HepG2 (cell line): ENCODE results near the gene CCDC177. TPM values are rescaled to one million over a fixed set of nuclear protein-coding genes. Genes with fewer than 3 reads are reported as not detected.

Experiments
- ATAC-seq: fragments of 200-7000 bp; cut with Tn5 transposase; 3 replicates; pipeline ENCODE4 v1.9.1; 2020; ENCODE audit warnings: mild to moderate bottlenecking, moderate library complexity
- BruUV-seq: library from RNA; stranded (reverse); fragments of 400-500 nt; replicated peaks from 2 replicates; lab custom pipeline; 2021; lab: Mats Ljungman, UMichigan
- CTCF ChIA-PET: fragments of 300-600 bp; formaldehyde crosslinking; extraction: SDS; loops from one replicate; lab custom pipeline; 2021; ENCODE audit warnings: low total read pairs, inconsistent platforms, low intra/inter-chr PET ratio; lab: Yijun Ruan, JAX
- POLR2A ChIA-PET: fragments of 350-600 bp; sonication (Branson Sonifier 250); formaldehyde crosslinking; loops from one replicate; lab custom pipeline; 2020; ENCODE audit warnings: antibody characterized with exemption, inconsistent platforms; lab: Yijun Ruan, JAX
- DNase-seq: peaks from one replicate; pipeline ENCODE4 v3.0.0-alpha.2; 2015; ENCODE audit warnings: low spot score
- FAIRE-seq: peaks from 3 replicates; lab custom pipeline; 2011; peaks lifted over from hg19 to GRCh38; lab: Jason Lieb, UNC
- H2AFZ ChIP-seq: one replicate; pipeline ENCODE4 v1.6.1; 2011; ENCODE audit warnings: low read length, inconsistent platforms
- H3K27ac ChIP-seq: fragments of 300-600 bp; 3 replicates; pipeline ENCODE4 v1.8.0; 2011; ENCODE audit warnings: mixed run types, mild to moderate bottlenecking, mixed read lengths, low read length, inconsistent platforms; ENCODE audit not compliant: insufficient read depth; ENCODE audit errors: extremely low read length
- H3K27me3 ChIP-seq, 2 experiments: fragments of 200-600 bp in 1 of 2; 2 replicates in 1 of 2; 3 replicates in 1 of 2; pipeline versions ENCODE4 v1.6.0 to v1.8.0; 2011; ENCODE audit warnings: low read length in 2 of 2, mild to moderate bottlenecking in 2 of 2, moderate library complexity in 2 of 2, inconsistent platforms in 1 of 2; ENCODE audit not compliant: insufficient read depth in 2 of 2, control insufficient read depth in 1 of 2
- H3K36me3 ChIP-seq, 2 experiments: fragments of 200-600 bp in 1 of 2; replicated peaks in 1 of 2; 2 replicates in 1 of 2; 3 replicates in 1 of 2; pipeline versions ENCODE4 v1.5.1 to v1.8.0; 2011; ENCODE audit warnings: low read length in 2 of 2, inconsistent platforms in 1 of 2; ENCODE audit not compliant: insufficient read depth in 2 of 2, control insufficient read depth in 1 of 2
- H3K4me1 ChIP-seq: 2 replicates; pipeline ENCODE4 v1.5.1; 2012; ENCODE audit warnings: low read length, inconsistent platforms; ENCODE audit not compliant: insufficient read depth
- H3K4me2 ChIP-seq: 2 replicates; pipeline ENCODE4 v1.6.0; 2011; ENCODE audit warnings: low read depth, low read length, inconsistent platforms
- H3K4me3 ChIP-seq, 3 experiments: fragments of 200-600 bp in 1 of 3; sonication (generic), shearing (Covaris generic) in 1 of 3; replicated peaks in 1 of 3; 2 replicates each; pipeline ENCODE4 v1.5.1; 2011 to 2016; ENCODE audit warnings: low read length in 3 of 3, inconsistent platforms in 2 of 3, low read depth in 2 of 3, mild to moderate bottlenecking in 2 of 3, control low read depth in 1 of 3, mixed read lengths in 1 of 3; ENCODE audit not compliant: insufficient read depth in 1 of 3
- H3K79me2 ChIP-seq: one replicate; pipeline ENCODE4 v1.6.1; 2011; ENCODE audit warnings: low read length, inconsistent platforms; ENCODE audit not compliant: insufficient read depth
- H3K9ac ChIP-seq: 2 replicates; pipeline ENCODE4 v1.6.0; 2011; ENCODE audit warnings: mild to moderate bottlenecking, low read depth, low read length, inconsistent platforms; ENCODE audit not compliant: insufficient read depth
- H3K9me3 ChIP-seq: 2 replicates; pipeline ENCODE4 v1.5.1; 2012; ENCODE audit warnings: mild to moderate bottlenecking, low read length
- H4K20me1 ChIP-seq: 2 replicates; pipeline ENCODE4 v1.6.0; 2011; ENCODE audit warnings: inconsistent platforms, mild to moderate bottlenecking, low read length, moderate library complexity; ENCODE audit not compliant: insufficient read depth
- KLF9 ChIP-seq: IDR thresholded peaks from 2 replicates; pipeline ENCODE4 v1.6.1; 2016; ENCODE audit warnings: low read depth
- ZFY ChIP-seq: sonication (generic); formaldehyde crosslinking; IDR thresholded peaks from 2 replicates; pipeline ENCODE4 v1.4.0; 2020; ENCODE audit warnings: missing genetic modification reagents
- WGBS: methylation state at CpG from one replicate; pipeline ENCODE4 v1.1.6; 2017; ENCODE audit warnings: low lambda C conversion rate; 5-methylcytosine and 5-hydroxymethylcytosine counted together
- in situ Hi-C: cut with HindIII; loops from 2 replicates; pipeline ENCODE4 v1.10.0; 2017; ENCODE audit warnings: low pct_unique_long_range_greater_than_20kb; ENCODE audit not compliant: extremely low pct_ligation_motif_present
- intact Hi-C: fragments of 100-400 bp; cut with micrococcal nuclease; formaldehyde crosslinking; loops from one replicate; pipeline ENCODE4 v1.10.0; 2022; ENCODE audit not compliant: unreplicated experiment
- polyA plus RNA-seq, 8 experiments: library from polyadenylated mRNA; depleted of rRNA in 3 of 8; stranded (reverse) in 7 of 8; unstranded in 1 of 8; fragments of >200 nt; fragmentation: Illumina TruSeq in 4 of 8; extraction: Trizol in 4 of 8; gene quantifications; 2 replicates each; pipeline versions ENCODE4 v1.2.1 to v1.2.3, GENCODE V29; 2011 to 2016; ENCODE audit warnings: low read depth in 4 of 8, missing spikeins in 1 of 8, mixed read lengths in 1 of 8; ENCODE audit not compliant: insufficient read depth in 1 of 8
- total RNA-seq, 5 experiments: library from RNA; depleted of rRNA; stranded (reverse); fragments of >200 nt; fragmentation: Illumina TruSeq; extraction: Trizol; gene quantifications; 2 replicates each; pipeline ENCODE4 v1.2.3, GENCODE V29; 2016; ENCODE audit warnings: low read depth in 1 of 5

CCDC177 gene
- total and polyA plus RNA-seq, 2 of the 13 experiments (the other 11 are each of a cell fraction or from before 2014, with no cell fraction given), result not detected

GRCh38 chr14:69574954-69575295, 254 bp upstream of the CCDC177 start:
- Histone ChIP-seq H3K27me3 (peaks cover 0 to 63% of the 10 kb centered on the region in 2 experiments), H4K20me1 (no peaks in the 10 kb centered on the region), H3K4me1 (peaks cover 37% of the 10 kb centered on the region), H3K27ac (no peak overlapping the region), H3K9me3 (no peaks in the 10 kb centered on the region), H3K9ac (no peak overlapping the region), H2AFZ (no peak overlapping the region), H3K4me2 (peak overlapping the region; percentile 82; the same call in 1 of the 2 replicates)
- no TSS peak for BruUV-seq
- intact Hi-C loops, result loop anchor here (1.0 to 2.0 kb wide), 3 partner anchors 26 to 332 kb away; no protein-coding TSS in a partner anchor
- CTCF ChIA-PET, result interaction anchor here (1.1 to 1.8 kb wide), 2 partner anchors 28 to 40 kb away, joined by 5 to 16 read pairs; no protein-coding TSS in a partner anchor
- in situ Hi-C loops, result loop anchor here (5.0 to 25.0 kb wide), 3 partner anchors 38 to 737 kb away; no protein-coding TSS in a partner anchor
- TF ChIP-seq KLF9 (CRISPR knock-in tag), result no peak
- TF ChIP-seq, all 625 proteins: peak for 0
- no peak for DNase-seq
- POLR2A ChIA-PET, result no interaction called here
- WGBS, result 27% methylated on average over 5 of the region's 5 CpGs
- FAIRE-seq, result no peak
- Histone ChIP-seq H3K36me3 (no peaks in the 10 kb centered on the region), H3K4me3 (no peak overlapping the region), H3K79me2 (no peaks in the 10 kb centered on the region)
- ATAC-seq, result no peak

DNA sequence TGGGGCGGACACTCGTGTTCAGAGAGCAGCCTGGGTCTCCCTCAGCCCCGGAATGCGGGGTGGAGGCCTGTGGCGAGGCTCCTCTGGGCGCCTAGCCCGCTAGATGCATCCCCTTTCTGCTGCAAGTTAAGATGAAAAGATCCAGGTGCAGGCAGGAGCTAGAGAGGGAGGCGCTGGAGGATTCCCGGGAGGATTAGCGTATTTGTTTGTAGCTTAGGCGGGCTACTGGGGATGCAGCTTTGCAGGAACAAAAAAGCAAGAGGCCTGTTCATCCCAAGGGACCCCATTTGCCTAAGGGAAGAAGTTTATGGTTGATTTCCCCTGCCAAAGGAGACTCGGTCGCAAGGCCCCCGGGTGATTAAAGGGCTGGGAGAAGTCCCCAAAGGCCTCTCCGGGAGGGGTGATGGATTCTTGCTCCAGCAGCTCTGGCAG, 824 bp downstream of the CCDC177 start:
- Histone ChIP-seq H3K4me1 (peaks cover 31% of the 10 kb centered on the region), H3K79me2 (no peaks in the 10 kb centered on the region), H3K4me2 (peak overlapping the region; percentile 82), H3K9ac (no peak overlapping the region), H3K27ac (no peak overlapping the region), H3K36me3 (no peaks in the 10 kb centered on the region), H4K20me1 (no peaks in the 10 kb centered on the region), H3K4me3 (peak overlapping the region in 1 of 3 experiments; percentile 61; a peak in 2 of 6 replicates), H3K27me3 (peaks cover 0 to 60% of the 10 kb centered on the region in 2 experiments), H3K9me3 (no peaks in the 10 kb centered on the region), H2AFZ (no peak overlapping the region)
- TF ChIP-seq ZFY (CRISPR knock-in tag), result no peak
- in situ Hi-C loops (loop anchor here (5.0 kb wide), 1 partner anchor 37 kb away; no protein-coding TSS in a partner anchor), intact Hi-C loops (loop anchor here (1.0 to 2.0 kb wide), 3 partner anchors 25 to 331 kb away; no protein-coding TSS in a partner anchor)
- 2% methylated on average over 7 of the region's 15 CpGs for WGBS
- FAIRE-seq (no peak), ATAC-seq (peak; percentile 45), DNase-seq (no peak)
- ChIA-PET CTCF (interaction anchor here (0.7 to 1.8 kb wide), 2 partner anchors 38 to 70 kb away, joined by 3 to 16 read pairs; no protein-coding TSS in a partner anchor), POLR2A (no interaction called here)
- BruUV-seq, result no TSS peak
